NCI-H446 treated with DMSO at 0.1 percent for 48 hours (cell line): ENCODE data around the gene N4BP3.

Source experiments
- DNase-seq: peaks from one replicate; lab custom pipeline; 2025; lab: John Stamatoyannopoulos, UW

The N4BP3 gene

DNA sequence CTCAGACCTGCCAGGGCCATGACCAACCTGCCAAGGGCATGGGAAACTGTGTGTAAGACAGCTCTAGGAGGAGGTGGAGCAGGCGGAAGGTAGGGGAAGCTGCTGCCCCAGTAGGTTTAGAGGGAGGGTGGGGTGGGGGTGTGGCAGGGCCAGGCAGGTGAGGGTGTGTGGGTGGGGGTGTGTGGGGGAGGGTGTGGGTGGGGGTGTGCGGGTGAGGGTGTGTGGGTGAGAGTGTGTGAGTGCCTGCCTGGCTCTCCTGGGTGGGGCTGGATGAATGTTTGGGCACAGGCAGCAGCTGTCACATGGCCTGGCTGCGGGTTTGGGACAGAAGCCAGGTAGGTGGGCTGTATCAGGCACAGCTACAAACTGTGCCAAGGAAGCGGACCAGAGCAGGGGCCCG is 8.8 kb upstream of the N4BP3 start:
- DNase-seq = no peak

DNA sequence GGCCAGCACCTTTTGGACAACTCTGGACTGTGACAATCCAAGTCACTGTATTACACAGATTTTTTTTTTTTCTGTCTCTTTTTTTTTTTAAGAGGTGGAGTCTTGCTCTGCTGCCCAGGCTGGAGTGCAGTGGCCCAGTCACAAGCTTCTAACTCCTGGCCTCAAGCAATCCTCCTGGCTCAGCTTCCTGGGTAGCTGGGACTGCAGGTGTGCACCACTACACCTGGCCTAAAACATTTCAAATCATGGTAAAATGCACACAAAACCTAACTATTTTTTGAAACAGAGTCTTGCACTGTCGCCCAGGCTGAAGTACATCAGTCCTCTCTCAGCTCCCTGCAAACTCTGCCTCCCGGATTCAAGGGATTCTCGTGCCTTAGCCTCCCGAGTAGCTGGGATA is 7.2 kb upstream of the N4BP3 start:
- no peak for DNase-seq

DNA sequence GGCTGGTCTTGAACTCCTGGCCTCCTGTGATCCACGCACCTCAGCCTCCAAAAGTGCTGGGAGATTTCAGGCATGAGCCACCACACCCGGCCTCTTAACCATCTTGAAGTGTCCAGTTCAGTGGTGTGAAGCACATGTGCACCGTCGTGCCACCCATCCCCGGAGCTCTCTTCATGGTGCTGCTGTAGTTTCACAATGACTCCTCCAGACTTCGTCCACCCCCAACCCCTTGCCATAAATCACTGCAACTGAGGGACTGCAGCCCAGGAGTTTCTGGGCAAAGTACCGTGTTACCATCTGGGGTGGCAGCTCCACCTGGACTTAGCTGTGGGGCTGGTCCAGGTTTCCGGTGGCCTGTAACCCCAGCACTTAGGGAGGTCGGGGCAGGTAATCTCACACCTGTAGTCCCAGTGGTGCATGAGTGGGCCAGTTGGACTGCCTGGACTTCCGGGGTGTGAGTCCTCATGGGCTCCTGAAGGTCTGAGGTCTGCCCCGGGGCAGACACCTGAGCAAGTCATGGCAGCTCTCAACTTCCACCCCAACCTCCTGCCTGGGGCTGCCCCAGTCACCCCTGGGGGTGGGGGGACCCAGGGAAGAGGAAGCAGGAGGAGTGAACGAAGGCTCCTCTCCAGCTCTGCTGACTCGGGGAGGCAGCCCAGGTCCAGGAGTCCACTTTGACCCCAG is 6.6 kb upstream of the N4BP3 start:
- DNase-seq = no peak

DNA sequence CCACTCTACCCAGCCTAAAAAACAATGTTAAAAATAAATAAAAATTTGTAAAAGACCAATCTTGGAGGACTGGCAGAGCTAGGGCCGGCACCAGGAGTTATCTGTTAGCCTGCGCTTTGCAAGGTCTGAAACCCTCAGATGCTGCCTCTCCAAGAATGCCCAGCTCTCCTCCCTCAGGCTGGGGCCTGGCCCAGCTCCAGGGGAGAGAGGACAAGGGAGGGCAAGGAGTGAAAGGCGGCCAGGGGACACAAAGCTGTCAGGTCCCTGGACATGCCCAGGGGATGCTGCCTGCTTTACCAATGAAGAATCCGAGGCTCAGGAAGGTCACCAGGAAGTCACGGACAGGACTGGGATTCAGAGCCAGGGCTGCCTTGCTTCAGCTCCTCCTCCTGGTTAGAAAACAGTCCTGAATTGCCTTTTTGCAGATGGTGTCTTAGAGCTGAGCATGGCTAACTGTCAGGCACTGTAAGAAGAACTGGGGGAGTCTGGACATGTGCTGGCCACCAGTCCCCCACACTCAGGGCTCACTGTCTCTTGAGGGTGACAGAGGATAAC is 5.5 kb upstream of the N4BP3 start:
- DNase-seq = no peak

DNA sequence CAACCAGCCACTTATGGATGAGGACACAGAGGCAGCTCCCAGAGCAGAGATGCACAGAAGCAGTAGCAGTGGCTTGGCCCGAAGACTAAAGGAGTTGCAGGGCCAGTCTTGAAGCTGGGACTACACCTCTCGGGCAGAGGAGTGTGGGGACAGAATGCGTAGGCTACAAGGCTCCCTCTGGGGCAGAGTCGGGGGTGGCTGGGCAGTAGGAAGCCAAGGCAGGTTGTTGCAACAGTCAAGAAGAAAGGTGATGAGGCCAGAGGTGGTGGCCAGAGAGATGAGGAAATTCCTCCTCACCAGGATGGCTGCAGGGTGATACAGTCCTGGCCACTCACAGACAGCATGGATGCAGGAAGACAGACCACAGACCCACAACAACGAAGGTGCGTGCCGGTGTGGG is 4.9 kb upstream of the N4BP3 start:
- no peak for DNase-seq

DNA sequence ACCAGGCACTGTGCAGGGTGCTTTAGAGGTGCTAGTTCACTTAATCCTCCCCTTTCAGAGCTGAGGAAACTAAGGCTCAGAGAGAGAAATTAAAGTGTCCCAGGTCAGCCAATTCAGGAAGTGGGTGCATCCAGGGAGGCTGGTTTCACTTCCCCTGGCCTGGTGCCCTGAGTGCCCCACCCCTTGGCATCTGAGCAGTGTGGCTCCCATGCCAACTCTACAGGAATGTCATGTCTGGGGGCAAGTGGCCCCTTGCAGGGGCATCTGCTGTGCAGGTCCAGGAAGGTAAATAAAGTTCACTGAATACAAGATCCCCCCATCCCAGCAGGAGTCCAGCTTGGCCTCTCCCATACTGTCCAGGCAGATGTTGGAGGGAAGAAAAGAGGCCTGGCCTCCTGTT is 4.4 kb upstream of the N4BP3 start:
- DNase-seq = no peak

DNA sequence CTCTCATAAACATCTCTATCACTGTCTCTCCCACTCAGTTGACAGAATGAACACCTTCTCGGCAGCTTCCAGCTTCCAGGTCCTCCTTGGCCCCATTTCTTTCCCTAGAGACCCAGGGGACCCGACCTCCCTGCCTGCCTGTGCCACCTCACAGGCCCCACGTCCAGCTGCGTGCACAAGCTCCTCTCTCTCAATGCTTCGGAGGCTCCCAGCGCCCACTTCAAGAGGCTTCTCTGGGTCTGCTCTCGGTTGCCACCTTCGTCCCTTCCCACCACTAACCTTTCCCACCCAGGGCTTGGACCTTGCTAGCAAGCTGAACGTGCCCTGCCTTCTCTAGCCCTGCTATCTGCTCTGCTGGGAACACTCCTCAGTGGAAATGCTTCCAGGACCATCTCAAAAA is 2.8 kb upstream of the N4BP3 start:
- no peak for DNase-seq

DNA sequence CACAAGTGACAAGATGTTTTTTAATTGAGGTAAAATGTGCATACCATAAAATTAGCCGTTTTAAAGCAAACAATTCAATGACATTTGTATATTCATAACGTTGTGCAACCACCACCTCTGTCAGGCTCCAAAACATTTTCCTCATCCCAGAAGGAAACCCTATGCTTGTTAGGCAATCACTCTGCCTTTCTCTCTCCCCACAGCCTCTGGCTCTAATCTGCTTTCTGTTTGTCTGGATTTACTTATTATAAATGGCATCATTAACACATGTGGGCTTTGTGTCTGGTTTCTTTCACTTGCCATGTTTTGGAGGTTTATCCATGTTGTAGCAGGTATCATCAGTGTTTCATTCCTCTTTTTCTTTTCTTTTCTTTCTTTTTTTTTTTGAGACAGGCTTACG is 1.4 kb upstream of the N4BP3 start:
- no peak for DNase-seq

DNA sequence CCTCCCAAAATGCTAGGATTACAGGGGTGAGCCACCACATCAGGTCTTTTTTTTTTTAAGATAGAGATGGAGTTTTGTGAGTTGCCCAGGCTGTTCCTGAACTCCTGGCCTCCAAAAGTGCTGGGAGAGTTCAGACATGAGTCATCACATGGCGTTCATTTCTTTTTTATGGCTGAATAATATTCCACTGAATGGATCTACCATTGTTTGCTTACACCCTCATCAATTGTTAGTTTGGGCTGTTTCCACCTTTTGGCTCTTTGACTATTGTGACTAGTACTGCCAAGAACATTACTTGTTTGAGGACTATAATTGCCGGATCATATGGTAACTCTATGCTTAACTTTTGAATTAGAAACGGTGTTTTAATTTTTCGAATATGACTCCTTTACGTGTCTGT is 787 bp upstream of the N4BP3 start:
- no peak for DNase-seq

DNA sequence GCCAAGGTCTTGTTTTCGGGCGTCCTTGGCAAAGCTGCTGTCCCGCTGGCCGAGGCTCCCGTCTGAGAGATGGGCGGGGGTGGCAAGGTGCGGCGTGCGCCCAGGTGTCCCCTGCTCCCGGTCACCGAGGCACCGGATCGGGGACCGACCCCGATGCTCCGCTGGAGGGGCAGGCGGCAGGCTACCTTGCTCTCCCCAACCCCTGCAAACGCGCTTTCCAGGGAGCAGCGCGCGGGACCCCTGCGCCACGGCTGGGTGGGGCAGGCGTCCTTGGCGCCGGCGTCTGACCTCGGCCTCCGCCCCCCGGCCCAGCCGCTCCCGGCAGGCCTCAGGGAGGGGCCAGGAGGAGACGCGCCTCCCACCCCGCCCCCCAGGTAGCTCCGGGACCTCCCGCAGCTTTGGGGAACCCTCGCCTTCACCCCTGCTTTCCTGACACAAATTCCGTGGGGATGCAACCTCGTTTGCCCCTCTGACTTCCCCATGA is 551 bp downstream of the N4BP3 start:
- no peak for DNase-seq

DNA sequence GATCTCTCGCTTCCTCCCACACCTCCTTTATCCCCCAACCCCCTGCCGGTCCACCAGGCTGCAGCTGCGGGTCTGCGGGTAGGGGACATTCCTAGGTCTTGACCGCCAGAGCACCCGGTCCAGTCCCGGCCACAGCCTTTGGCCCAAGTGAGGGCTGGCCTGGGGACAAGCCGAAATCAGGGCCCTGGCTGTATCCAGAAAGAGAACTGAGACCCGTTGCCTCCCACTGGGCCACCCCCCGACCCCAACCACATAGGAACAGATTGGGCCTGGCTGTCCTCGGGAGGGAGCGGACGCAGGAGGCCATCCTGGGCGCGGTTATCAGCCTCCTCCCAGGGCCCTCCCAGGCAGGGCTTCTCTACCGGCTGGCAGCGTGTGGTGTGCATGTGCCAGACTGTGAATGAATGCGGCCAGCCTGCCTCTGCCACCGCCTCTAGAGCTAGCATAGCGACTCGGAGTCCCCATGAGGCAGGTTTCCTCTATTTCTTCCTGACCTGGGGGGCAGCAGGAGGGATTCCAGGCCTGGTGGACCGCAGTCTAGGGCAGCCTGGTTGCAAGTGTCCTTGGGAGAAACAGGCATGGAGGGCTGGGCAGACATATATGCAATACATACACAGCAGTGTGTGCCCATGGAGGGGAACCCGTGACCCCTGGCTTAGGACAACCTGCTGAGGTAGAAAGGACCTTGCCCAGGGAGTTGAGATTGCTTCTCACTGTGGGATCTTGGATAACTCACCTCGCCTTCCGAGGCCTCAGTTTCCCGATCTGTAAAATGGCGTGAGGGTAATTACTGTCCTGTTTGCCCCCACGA is 1.2 kb downstream of the N4BP3 start:
- no peak for DNase-seq

DNA sequence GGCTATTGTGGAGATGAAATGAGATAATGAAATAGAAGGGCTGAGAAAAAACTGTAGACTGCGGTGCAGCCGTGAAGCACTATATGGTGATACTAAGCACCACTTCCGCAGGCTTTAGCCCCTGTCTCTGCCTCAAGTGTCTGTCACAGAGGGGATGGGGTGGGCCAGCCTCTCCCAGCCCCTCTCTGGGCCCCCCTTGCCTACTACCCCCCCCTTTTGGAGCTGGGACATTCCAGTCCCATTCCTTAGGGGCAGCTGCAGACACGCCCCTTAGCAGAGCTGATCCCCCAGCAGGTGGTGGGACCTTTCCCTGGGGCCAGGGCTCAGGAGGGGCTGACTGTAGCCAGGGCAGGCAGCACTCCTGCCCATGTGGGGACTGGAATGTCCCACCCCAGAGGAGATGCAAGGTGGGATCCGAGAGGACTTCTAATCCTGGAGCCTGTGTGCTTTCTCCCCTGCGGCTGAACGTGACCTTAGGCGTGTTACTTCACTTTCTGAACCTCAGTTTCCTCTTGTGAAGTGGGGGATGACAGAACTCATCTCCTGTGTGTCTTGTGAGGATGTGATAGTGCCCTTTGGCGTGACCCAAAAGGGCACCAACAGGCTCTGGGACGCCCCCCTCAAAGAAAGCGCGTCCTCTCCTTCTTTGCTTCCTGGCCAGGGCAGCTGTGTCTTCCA is 1.9 kb downstream of the N4BP3 start:
- no peak for DNase-seq

DNA sequence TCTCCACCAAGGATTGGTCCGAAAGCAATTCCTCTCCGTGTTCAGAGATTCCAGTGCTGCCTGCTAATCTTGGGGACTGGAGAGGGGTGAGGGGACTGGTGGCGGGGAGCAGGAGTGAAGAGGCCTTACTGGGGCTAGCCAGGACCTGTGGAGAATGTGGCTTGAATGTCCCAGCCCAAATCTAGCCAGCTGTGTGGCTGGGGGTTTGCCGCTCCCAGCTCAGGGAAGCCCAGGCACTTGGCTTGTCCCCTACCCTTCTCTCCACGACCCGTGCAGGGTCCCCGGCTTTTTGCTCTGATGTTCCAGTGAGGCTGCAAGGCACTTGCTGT is 2.4 kb downstream of the N4BP3 start:
- DNase-seq = no peak

DNA sequence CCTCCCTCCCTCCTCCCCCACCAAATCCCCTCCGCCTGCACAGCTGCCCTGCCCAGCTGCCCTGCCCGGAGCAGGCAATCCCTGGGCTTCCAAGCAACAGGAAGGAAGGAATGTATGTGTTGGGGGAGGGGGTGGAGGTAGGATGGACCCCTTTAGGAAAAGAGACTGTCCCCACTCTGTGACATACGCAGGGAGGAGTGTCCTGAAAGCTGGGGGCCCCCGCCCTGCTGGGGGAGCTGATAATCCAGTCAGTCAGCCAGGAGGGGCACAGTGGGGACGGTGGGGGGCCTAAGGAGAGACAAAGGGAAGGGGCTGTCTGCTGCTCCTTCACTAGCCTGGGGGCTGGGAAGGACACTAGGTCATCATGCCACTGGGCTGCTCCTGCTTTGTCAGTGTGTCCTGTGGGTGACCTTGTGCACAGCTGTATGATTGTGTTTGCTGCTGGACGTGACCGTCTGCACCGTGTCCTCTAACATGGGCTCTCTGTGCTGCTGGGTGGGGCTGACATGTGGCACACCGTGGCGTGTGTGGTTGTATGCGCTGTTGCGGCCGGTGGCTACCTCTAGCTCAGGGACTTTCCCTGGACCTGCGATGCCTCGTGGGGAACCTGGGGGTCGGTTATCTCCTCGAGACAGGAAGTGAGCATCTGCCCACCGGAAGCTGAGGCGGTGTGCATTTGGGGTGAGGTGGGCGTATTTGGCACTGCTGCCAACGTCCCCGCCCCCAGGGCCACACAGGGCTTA is 3.0 kb downstream of the N4BP3 start:
- DNase-seq = no peak

DNA sequence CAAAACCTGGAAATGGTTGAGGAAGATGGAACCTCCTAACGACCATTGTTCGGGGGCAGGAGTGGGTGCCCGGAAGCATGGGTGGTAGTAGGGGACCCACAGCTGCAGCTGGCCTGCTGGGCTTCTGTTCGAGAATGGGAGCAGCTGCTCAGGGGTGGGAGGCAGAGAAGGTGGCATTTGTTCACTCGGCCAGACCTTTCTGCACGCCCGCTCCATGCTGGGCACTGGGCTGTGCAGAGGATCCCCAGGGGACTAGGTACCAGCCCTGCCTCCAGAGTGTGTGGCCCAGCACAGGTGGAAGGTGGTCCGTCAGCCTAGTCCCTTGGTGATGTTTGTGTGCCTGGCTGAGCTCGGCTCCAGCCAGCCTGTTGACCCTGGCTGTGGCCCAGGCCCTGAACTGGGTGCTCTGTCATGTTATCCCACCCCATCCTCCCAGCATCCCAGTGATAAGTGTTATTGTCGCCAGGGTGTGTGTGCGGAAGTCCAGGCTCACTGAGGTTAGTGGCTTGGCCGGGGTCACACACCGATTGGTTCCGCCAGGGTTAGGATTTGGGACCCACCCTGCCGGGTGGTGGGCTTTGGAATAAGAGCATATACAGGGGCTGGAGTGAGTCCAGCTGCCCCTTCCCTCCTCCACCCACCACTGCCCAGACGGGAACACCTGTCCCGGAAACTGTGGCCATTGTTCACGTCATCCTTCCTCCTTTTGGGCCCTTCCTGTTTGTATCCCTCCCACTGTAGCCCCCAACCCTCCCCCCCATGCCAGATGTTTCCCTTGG is 4.8 kb downstream of the N4BP3 start:
- no peak for DNase-seq

DNA sequence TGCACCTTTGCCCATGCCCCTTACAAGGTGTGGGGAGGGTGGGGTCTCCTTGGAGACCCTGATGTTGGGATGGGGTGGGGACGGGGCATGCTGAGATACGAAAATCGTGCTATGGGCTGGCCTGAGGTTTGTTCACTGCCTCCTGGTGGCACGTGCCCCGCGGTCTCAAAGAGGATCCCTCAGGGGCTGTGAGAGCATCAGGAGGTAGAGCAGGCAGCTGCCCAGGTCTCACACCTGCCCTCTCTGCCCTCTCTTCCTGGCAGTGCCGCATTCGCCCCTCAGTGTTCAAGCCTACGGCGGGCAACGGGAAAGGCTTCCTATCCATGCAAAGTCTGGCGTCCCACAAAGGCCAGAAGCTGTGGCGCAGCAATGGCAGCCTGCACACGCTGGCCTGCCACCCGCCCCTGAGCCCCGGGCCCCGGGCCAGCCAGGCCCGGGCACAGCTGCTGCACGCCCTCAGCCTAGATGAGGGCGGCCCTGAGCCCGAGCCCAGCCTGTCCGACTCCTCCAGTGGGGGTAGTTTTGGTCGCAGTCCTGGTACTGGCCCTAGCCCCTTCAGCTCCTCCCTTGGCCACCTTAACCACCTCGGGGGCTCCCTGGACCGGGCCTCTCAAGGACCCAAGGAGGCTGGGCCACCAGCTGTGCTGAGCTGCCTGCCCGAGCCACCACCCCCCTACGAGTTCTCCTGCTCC is 6.7 kb downstream of the N4BP3 start:
- no peak for DNase-seq

DNA sequence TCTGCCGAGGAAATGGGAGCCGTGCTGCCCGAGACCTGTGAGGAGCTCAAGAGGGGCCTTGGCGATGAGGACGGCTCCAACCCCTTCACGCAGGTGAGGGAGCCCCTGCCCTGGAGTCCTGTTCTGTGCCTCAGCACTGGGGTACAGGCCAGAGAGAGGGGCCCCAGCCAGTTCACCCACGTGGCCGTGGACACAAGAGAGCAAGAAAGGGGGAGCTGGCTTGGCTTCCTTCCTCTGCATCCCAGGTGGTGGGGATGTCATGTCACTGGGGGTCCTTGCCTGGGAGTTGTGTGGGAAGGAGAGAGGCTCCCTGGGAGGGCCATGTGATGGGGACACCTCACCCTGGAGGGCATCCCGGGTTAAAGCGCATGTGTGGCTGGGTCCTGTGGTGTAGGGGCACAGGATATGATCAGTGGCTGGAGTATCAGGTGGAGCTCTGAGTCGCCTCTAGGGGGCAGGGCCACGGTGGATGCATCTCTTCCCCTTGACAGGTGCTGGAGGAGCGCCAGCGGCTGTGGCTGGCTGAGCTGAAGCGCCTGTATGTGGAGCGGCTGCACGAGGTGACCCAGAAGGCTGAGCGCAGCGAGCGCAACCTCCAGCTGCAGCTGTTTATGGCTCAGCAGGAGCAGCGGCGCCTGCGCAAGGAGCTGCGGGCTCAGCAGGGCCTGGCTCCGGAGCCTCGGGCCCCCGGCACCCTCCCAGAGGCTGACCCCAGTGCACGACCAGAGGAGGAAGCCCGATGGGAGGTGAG is 7.5 kb downstream of the N4BP3 start:
- no peak for DNase-seq

DNA sequence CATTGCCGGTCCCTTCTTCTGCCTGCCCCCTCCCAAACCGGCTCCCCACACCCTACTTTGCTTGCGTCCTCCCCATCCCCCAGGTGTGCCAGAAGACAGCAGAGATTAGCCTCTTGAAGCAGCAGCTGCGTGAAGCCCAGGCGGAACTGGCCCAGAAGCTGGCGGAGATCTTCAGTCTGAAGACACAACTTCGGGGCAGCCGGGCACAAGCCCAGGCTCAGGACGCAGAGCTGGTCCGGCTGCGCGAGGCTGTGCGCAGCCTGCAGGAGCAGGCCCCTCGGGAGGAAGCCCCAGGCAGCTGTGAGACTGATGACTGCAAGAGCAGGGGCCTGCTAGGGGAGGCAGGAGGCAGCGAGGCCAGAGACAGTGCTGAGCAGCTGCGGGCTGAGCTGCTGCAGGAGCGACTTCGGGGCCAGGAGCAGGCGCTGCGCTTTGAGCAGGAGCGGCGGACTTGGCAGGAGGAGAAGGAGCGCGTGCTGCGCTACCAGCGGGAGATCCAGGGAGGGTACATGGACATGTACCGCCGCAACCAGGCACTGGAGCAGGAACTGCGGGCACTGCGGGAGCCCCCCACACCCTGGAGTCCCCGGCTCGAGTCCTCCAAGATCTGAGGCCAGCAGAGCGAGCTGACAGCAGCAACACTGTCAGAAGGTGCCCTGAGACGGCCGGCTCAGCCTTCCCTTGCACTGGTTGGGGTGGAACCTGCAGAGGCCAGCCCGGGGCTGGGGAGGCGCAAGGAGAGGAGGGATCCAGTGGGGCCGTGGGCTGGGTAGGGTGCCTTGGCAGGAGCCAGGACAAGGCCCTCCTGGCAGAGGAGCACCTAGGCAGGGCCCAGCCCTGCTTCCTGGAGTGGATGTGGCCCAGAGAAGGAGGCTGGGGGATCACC is 8.3 kb downstream of the N4BP3 start:
- DNase-seq = no peak

DNA sequence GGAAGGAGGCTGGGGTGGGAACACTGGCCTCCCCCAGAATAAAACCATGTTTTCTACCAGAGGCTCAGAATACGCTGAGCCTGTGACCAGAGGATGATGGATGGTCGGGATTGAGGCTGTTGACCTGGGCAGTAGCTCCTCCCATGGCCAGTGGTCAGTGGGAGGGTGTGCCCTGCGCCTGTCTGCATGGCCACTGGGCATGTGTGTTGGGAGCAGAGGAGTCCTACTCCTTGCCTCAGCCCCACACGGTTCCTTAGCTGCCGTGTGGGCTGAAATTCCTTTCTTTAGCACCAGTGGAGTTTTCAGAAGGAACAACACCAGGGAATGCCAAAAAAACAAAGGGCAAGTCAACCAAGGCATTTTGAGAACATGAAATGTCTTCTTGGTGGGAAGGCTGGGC is 9.0 kb downstream of the N4BP3 start:
- no peak for DNase-seq
